Smooth muscle cell (in vitro differentiated cells): ENCODE measurements around the gene CSF1. TPM values are rescaled to one million over a fixed set of nuclear protein-coding genes. Genes with fewer than 3 reads are reported as not detected.

Experiments
- DNase-seq: peaks from one replicate; lab custom pipeline; 2025; ENCODE audit not compliant: unreplicated experiment; lab: John Stamatoyannopoulos, UW
- H2AFZ ChIP-seq: fragments of 200-600 bp; sonication (generic); 2 replicates; pipeline ENCODE4 v1.6.0; 2016; ENCODE audit warnings: antibody characterized with exemption, low read depth, mild to moderate bottlenecking
- H3F3A ChIP-seq: fragments of 200-600 bp; sonication (generic); 2 replicates; pipeline ENCODE4 v1.6.0; 2017; ENCODE audit warnings: antibody characterized with exemption, low read depth
- H3K27ac ChIP-seq: fragments of 200-600 bp; sonication (generic); 2 replicates; pipeline ENCODE4 v1.5.1; 2016; ENCODE audit warnings: low read depth, mild to moderate bottlenecking
- H3K27me3 ChIP-seq: fragments of 200-600 bp; sonication (generic); 2 replicates; pipeline ENCODE4 v1.6.1; 2016; ENCODE audit warnings: low read depth, mild to moderate bottlenecking
- H3K36me3 ChIP-seq: fragments of 200-600 bp; sonication (generic); 2 replicates; pipeline ENCODE4 v1.5.1; 2016; ENCODE audit warnings: low read depth
- H3K4me1 ChIP-seq: fragments of 200-600 bp; sonication (generic); 2 replicates; pipeline ENCODE4 v1.5.1; 2016; ENCODE audit warnings: low read depth
- H3K4me2 ChIP-seq: fragments of 200-600 bp; sonication (generic); 2 replicates; pipeline ENCODE4 v1.6.0; 2016; ENCODE audit warnings: mild to moderate bottlenecking
- H3K4me3 ChIP-seq: fragments of 200-600 bp; sonication (generic); 2 replicates; pipeline ENCODE4 v1.5.1; 2016; ENCODE audit warnings: mild to moderate bottlenecking
- H3K79me2 ChIP-seq: fragments of 200-600 bp; sonication (generic); 2 replicates; pipeline ENCODE4 v1.6.0; 2016; ENCODE audit warnings: low read depth, mild to moderate bottlenecking
- H3K9ac ChIP-seq: fragments of 200-600 bp; sonication (generic); 2 replicates; pipeline ENCODE4 v1.6.0; 2016; ENCODE audit warnings: low read depth
- H3K9me3 ChIP-seq: fragments of 200-600 bp; sonication (generic); replicated peaks from 2 replicates; pipeline ENCODE4 v1.5.1; 2016; ENCODE audit warnings: low read depth
- H4K20me1 ChIP-seq: fragments of 200-600 bp; sonication (generic); 2 replicates; pipeline ENCODE4 v1.6.0; 2016; ENCODE audit warnings: low read depth
- CTCF ChIP-seq: fragments of 200-600 bp; sonication (generic); IDR thresholded peaks from 2 replicates; pipeline ENCODE4 v1.5.1; 2017; ENCODE audit warnings: borderline replicate concordance, mild to moderate bottlenecking, antibody characterized with exemption; ENCODE audit not compliant: insufficient read depth, poor library complexity, severe bottlenecking
- WGBS: methylation state at CpG from one replicate; pipeline ENCODE4 v1.1.7; 2016; ENCODE audit warnings: low lambda C conversion rate; 5-methylcytosine and 5-hydroxymethylcytosine counted together
- polyA plus RNA-seq: library from polyadenylated mRNA; unstranded; fragments of >200 nt; fragmentation: Nextera tagmentation; extraction: Ambion mirVana; gene quantifications from 2 replicates; pipeline ENCODE4 v1.2.1, GENCODE V29; 2016
- total RNA-seq: library from RNA; depleted of rRNA; stranded (reverse); fragments of >200 nt; gene quantifications from 2 replicates; pipeline ENCODE4 v1.2.3, GENCODE V29; 2014

CSF1 gene
- total and polyA plus RNA-seq, 2 experiments from 2014 or later: 22.4 to 30.9 TPM

- Histone ChIP-seq H3K79me2 (peaks cover 45% of the 10 kb centered on the region), H3K4me2 (peak overlapping the region; percentile 92), H3K4me1 (peaks cover 5% of the 10 kb centered on the region), H3F3A (no peaks in the 10 kb centered on the region), H3K27ac (no peak overlapping the region), H3K9me3 (no peaks in the 10 kb centered on the region), H3K9ac (no peak overlapping the region), H4K20me1 (peaks cover 56% of the 10 kb centered on the region), H3K36me3 (no peaks in the 10 kb centered on the region), H2AFZ (no peak overlapping the region), H3K4me3 (no peak overlapping the region), H3K27me3 (no peaks in the 10 kb centered on the region)
- no peak for TF ChIP-seq CTCF
- no peak for DNase-seq
- 9% methylated on average over 1 of the region's 1 CpG for WGBS
These were observed 2.2 kb downstream of the CSF1 start for GRCh38 chr1:109912873-109913272.

- no peaks in the 10 kb centered on the region for H3K9me3 ChIP-seq
- no peak overlapping the region for H3K4me3 ChIP-seq
- 86% methylated on average over 1 of the region's 1 CpG for WGBS
- no peak overlapping the region for H3K27ac ChIP-seq
- H3K36me3 ChIP-seq: no peaks in the 10 kb centered on the region
- H4K20me1 ChIP-seq: peaks cover 56% of the 10 kb centered on the region
- no peaks in the 10 kb centered on the region for H3F3A ChIP-seq
- H3K79me2 ChIP-seq: peaks cover 45% of the 10 kb centered on the region
- H2AFZ ChIP-seq: no peak overlapping the region
- H3K4me2 ChIP-seq: peak overlapping the region; percentile 92
- H3K27me3 ChIP-seq: no peaks in the 10 kb centered on the region
- H3K4me1 ChIP-seq: peaks cover 5% of the 10 kb centered on the region
- no peak for TF ChIP-seq CTCF
- H3K9ac ChIP-seq: no peak overlapping the region
- no peak for DNase-seq
These were observed 2.8 kb downstream of the CSF1 start for GRCh38 chr1:109913360-109913879.

DNA sequence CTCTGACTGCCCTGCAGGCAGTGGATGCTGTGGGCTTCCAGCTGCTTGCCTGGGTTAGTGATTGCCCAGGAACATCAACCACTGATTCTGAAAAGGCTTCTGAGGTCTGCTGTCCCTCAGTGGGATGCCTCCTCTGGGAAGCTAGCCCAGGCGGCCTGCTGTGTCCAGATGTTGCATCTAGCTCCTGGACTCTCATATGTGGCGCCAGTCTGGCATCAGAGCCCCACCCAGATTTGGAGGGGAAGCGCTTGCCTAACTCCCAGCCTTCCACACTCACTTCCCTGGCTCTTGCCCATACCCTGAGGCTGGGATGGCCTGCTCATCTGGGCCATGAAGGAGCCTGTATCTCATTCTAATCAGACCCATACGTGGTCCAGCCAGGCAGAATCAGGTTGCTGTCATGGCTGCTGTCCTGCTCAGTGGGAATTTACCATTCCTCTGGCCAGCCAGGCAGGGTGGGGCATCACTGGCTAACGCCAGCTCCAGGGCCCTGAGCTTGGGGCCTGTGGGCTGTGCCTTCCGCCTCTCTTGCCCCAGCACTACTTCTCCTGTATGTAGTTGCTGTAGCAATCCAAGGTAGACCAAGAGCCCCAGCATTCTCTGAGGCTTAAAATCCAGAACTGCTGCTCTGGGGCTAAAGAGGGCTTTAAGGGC, 4.1 kb downstream of the CSF1 start:
- no peaks in the 10 kb centered on the region for H3K27me3 ChIP-seq
- no peak for TF ChIP-seq CTCF
- DNase-seq: no peak
- H3K9ac ChIP-seq: no peak overlapping the region
- no peaks in the 10 kb centered on the region for H3K36me3 ChIP-seq
- H3K79me2 ChIP-seq: peaks cover 45% of the 10 kb centered on the region
- H3K27ac ChIP-seq: no peak overlapping the region
- H4K20me1 ChIP-seq: peaks cover 56% of the 10 kb centered on the region
- no peak overlapping the region for H3K4me2 ChIP-seq
- H3K4me1 ChIP-seq: peaks cover 5% of the 10 kb centered on the region
- no peak overlapping the region for H3K4me3 ChIP-seq
- no peak overlapping the region for H2AFZ ChIP-seq
- no peaks in the 10 kb centered on the region for H3K9me3 ChIP-seq
- WGBS: 95% methylated on average over 6 of the region's 6 CpGs
- H3F3A ChIP-seq: no peaks in the 10 kb centered on the region
